MV-4-11 (cell line): Measurements from ENCODE around the gene SORBS1.
"Not testable (repeated sequence)": the region's sequence is repeated elsewhere in the genome, so short reads cannot be mapped to it uniquely, and the experiment has no call there.

Experiments used
- DNase-seq: peaks from one replicate; lab custom pipeline; 2025; lab: John Stamatoyannopoulos, UW

The SORBS1 gene

DNA sequence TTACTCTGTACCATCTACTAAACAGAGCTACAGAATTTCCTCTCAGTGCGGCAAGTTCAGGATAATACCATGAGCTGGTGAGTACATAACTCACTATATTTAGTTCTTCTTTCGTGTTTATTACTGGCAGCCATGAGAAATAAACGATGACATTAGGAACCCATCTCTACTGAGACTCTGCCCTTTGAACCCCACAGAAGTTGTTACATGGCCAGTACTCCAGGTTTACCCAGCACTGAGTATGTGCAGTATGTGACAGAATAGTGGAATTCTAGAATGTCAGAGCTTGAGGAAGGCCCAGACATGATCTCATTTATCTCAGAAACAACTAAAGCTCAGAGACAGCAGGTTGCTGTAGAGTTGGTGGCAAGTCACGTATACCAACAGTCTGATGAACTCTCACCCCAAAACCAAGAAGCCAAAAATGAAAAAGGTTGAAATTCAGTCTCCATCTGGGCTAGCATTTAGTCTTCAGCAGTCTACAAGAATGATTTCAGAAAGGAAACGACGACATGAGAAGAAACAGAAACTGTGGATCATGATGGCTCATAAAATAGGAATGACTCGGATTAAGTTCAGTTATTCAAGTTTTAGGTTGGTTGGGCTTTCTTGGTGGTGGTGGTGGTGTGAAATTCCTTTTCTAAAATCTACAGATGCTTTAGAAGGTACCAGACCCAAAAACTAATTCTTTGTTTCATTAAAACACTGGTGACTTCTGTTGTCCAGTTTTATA is 78.5 kb downstream of the SORBS1 start:
- no peak for DNase-seq

DNA sequence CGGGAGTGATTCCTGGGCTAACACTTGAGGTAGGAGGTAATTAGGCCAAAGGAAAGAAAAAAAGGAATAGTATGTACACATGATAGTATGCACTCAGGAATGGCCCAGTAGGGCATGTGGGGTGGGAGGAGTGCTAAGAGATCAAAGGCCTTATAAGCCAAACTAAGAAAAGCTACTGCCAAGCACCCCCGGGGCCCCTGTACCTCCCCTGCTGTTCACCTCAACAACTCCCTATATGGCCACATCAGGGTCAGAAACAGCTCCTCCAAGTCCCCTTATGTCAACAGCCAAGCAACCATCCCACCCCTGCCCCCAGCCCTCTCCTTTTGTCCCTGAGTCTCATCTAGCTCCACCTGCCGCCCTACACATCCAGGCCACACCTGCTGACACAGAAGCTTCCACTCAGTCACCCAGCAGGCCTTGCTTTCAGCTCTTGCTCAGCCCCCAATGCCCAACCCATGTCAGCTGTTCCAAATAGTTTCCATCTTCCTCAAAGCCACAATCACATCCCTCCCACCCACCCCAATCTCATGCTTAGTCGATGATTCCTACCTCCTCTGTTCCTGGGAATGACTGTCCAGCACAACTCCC is 80.2 kb downstream of the SORBS1 start:
- no peak for DNase-seq

DNA sequence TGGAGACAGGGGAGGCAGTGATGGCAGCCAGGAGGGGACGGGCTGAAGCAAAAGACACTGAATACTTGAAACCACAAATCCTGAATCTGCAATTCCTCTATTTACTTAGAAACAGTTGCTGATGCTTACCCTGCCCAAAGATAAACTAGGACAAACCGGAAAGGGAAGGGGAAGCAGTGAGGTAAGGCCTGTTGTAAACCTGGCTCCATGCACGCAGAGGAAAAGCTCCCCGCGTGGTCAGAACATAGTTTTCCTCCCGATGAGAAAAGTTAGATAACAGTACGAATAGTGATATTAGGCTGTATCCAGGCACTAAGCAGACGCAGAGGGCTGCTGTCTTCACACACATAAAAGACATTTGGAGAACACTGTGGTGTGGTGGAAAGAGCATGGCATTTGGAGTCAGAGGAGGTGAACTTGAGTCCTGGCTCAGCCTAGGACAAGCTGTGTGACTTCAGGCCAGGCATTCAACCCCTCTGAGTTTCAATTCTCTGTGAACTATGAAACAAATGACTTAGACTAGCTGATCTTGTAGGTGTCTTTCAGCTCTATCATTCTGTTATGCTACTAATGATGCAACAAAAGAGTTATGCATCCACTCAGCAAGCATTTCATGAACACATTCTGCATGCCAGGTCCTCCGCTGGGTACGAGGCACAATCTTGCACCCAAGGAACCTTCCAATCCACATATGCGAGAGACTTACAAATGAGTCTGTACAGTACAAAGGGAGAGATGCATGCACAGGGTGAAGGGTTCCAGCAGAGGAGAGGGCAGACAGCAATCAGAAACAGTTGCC is 80.9 kb downstream of the SORBS1 start:
- DNase-seq = no peak

DNA sequence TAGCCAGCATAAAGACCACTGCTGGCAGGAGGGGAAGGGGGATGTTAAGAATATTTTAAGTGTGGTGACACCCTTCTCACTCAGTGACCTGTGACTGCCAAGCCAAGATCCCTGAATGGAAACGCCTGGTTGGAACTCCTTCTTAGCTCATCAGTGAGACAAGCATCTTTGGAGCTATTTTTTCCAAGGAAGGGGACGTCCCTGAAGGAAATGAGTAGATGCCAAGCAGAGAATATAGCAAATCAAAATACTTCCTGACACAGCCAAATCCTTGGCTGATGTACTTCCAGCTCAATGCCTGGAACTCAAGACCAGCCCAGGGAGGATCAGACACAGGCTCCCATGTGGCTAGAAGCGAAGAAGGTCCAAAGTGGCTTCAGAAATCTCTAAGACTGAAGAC is 82.2 kb downstream of the SORBS1 start:
- DNase-seq = no peak

DNA sequence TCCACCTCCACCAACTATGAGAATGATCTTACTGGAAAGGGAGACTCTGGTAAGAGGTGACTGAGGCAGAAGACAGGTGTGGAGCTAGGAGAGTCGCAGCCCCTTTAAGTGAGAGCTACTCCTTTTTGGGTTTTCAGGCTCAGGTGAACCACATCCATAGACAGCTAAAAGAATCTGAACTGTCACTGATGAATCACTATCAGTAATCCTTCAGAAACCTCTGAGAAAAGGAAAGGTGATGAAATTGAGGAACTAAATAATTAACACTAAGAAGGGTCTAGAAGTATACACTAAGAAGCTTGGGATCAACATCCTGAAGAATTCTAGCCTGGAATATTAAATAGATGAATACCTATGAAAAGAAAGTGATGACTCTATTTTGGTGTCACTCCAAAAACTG is 83.0 kb downstream of the SORBS1 start:
- no peak for DNase-seq

DNA sequence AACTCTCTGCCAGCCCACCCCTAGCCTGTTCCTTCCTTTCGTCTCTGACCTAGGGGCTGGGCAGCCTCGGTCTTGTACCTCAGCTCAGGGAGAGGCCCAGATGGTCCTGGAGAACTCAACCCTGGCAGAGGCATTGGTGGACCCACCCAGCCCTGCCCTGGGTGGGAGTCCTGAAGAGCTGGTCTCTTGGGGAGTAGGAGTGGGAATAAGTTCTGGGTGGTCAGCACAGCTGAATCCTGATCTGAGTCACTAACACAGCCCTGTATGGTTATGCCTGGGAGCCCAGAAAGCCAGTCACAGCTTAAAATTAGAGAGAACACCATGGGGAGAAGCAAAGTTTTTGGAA is 84.0 kb downstream of the SORBS1 start:
- no peak for DNase-seq

DNA sequence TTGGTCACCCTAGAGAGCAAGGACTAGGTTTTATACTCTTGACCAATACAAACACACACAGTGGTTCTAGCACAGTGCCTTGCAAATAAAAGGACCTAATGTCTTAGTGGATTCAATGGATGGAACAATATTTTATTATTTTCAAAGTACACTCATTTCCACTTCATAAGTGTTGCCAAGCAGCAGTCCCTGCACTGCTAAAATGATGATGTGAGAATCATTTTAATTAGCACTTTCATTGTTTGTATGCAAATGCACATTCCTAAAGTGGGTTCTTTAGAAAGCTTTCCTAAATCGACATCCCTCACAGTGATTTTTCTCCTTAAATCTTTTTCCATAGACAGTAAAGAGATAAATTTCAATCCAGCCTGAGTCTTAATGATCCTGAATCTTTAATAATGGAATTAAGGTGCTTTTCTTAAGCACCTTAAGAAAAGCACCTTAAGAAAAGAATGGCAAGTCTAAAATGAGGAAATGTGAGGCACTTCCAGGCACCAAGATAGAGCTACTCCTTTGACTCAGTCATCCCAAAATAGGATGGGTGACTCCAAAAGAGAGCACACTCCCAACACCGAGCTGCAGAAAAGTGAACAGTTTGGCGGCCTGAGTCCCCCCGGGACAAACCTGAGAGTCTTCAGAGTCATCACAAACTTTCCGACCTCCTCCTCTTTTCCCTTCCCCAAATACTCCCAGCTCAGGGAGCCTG is 84.5 kb downstream of the SORBS1 start:
- DNase-seq = no peak

DNA sequence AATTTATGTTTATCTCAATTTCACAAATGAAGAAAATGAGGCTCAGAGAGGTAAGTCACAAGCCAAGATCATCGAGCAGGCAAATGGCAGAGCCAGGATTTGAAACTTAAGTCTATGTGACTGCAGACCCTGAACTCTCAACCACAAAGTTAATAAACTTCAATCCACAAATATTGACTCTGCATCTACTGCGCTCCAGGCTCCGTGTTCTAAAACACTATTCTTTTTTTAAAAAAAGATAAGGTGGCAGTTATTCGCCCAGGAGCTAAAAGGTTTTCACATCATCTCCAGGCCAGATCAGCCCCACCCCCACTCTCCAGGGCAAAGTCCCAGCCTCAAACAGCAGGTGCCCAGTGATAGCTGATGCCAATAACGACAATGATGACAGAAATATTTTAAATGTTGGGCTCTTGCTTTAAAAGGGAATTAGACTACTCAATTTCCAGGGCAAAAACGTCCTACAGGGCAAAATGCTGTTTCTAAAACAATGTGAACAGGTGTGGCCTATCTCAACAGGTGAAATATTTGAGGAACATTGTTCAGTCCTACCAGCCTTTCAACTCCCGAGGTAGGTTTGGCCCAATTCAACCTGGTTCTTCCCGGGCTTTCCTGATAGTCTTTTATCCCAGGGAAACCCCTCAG is 85.2 kb downstream of the SORBS1 start:
- no peak for DNase-seq

DNA sequence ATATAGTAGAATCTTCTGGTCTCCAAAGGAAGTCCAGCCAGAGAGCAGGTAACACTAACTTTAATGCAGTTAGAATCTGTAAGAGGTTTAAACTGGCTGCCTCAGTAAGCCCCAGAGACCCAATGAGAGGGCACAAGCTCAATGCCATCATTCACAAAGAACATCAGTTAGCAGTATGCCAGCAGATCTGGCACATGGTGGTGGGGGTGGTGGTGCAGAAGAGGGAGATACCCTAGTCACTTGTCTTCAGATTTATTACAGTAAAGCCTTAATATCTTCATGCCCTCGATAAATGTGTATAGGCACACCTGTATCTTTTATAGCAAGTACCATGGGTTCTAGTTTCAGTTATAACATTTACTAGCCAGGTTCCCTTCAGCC is 86.2 kb downstream of the SORBS1 start:
- no peak for DNase-seq

DNA sequence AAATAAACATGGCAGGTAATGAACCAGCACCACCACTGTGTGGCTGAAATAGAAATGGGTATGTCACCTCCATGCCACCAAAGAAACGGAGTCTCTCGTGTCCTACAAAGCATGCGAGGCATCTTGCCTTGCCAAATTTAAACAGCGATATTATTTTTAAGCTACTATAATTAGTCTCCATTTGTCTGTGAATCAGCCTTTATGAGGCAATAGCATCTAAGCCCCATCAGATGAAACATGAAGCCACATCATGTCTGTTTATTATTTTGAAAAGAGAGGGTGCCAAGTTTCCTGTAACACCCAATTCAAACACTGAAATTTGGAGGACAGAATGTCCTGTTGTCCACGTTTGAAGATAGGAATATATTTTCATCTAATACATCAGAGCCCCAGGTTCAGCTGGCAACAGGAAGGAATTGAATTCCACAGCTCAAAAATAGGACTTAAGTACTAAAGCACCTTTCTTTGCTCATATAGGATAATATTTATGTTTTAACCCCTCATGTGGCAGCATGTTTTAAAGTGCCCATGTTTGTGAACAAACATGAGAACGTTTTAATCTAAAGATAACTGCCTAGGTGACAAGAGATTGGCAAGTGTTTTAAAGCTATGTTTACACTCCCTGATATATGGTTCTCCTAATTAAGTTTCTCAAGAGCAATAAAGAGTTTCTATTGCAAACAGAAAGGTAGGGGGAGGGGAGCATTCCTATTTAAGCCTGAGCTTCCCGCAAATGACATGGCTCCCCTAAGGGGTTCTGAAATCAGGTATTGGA is 86.8 kb downstream of the SORBS1 start:
- DNase-seq = no peak

DNA sequence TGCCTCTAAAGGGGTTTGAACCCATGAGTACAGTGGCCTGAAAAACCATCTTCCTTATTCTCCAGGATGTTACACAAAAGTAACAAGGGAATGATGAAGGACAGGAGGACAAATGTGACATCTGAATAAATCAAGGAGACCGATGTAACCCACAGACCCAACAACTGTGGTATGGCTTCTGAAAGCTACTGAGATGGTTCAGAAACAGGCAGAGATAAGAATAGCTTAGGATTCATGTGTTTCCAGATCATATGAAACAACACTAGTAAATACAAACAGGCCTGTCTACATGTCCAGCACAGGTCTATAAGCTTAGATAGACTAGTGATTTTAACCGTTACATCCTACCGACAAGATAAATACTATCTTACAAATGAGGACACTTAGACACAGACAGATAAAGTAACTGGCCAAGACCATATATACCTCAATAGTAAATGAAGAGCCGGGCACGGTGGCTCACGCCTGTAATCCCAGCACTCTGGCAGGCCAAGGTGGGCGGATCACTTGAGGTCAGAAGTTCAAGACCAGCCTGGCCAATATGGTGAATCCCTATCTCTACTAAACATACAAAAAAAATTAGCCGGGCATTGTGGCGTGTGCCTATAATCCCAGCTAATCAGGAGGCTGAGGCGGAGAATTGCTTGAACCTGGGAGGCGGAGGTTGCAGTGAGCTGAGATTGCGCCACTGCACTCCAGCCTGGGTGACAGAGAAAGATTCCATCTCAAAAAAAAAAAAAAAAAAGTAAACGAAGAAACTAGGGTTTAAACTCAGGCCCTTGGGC is 88.7 kb downstream of the SORBS1 start:
- no peak for DNase-seq

DNA sequence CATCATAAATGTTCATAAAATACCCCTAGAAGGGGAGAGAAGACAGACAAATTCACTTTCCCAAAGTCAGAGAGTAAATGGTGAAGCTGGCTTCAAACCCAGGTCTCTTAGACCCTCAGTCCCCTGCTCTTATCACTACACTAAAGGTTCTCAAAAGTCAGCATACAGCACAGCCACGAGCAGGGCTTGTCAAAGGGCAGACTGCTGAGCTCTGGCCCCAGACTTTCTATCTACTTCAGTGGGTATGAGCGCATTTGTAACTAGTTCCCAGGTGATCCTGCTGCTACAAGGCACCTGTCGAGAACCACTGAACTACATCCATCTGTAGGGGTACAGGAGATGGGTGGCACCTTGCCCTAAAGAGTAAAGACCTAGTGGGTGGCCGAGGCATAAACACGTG is 91.5 kb downstream of the SORBS1 start:
- DNase-seq = no peak

DNA sequence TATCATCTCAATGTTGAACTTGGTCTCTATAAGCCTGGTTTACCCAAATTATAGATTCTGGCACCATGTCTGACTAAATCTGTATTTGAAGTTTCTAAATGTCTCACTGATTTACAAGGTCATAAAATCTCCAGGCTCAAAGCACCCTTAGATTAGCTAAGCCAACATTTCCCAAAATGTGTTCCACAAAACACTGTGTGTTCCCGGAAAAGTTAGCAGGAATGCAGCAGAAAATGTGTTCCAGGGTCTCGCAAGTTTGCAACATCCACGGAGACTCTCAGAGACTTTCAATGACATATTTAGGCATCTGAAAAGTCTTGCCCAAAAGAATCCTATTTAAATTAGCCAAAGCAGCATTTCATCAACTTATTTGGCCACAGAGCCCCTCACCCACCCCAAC is 91.9 kb downstream of the SORBS1 start:
- DNase-seq = no peak

DNA sequence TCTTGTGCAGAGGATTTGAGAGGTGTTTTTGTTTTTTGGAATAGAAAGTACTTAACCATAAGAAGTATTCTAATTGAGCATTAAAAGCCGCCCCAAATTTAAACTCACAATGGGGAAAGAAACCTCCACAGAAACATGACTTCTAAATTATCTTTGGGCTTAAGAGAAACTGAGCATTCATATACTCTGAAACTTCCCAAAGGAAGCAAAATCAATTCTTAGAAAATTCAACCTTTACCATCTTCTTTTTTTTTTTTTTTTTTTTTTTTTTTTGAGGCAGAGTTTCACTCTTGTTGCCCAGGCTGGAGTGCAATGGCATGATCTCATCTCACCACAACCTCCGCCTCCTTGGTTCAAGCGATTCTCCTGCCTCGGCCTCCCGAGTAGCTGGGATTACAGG is 93.5 kb downstream of the SORBS1 start:
- DNase-seq = not testable (repeated sequence)

DNA sequence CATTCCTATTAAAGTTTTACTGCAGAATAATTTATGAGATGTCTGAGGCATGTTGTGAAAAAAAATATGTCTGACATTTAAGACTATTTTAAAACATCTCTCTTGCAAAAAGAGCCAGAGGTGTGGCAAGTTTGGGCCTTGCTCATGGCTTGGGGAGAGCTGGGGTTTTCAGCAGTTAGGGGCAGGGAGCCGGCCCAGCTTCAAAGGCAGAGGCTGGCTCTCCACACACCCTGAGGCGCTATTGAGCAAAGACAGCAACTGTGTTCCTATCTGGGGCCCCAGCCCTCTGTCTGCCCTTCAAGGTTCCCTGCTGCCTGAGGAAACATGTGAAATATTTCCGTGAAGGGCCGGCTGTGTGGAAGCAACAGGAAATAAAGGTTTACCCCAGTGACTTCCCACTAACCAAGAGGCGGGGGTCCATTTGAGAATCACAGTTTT is 94.0 kb downstream of the SORBS1 start:
- no peak for DNase-seq

DNA sequence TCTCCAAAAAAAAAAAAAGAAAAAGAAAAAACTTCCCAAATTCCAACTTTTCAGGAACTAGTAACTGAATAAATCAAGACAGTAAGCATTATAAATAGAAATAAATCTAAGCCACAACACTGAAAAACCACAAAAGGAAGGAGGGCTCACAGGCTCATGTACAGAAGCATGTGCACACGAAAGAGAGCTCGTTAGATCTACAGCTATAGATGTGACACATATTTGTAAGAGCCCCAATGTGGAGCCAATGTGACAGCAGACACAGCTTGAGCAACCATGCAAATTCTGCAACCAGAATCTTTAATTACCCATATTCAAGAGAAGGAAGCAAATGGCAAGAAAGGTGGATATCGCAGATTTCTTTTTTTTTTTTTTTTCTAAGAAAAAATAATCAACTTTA is 94.7 kb downstream of the SORBS1 start:
- peak; percentile 29 for DNase-seq

DNA sequence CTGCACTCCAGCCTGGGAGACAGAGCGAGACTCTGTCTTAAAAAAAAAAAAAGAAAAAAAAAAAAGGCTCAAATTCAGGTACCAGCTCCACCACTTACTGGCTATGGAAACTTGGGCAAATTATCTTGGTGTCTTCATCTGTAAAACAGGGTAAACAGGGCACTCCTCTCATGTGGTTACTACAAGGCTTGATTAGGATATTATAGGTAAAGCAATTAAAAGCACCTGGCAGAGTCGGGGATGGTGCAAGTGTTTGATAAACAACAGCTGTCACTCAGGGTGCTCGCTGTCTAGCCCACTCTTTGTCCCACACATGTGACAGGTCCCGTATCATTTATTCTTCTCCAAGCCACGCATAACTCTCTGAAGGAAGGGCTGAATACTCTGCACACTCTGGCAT is 96.9 kb downstream of the SORBS1 start:
- DNase-seq = no peak

DNA sequence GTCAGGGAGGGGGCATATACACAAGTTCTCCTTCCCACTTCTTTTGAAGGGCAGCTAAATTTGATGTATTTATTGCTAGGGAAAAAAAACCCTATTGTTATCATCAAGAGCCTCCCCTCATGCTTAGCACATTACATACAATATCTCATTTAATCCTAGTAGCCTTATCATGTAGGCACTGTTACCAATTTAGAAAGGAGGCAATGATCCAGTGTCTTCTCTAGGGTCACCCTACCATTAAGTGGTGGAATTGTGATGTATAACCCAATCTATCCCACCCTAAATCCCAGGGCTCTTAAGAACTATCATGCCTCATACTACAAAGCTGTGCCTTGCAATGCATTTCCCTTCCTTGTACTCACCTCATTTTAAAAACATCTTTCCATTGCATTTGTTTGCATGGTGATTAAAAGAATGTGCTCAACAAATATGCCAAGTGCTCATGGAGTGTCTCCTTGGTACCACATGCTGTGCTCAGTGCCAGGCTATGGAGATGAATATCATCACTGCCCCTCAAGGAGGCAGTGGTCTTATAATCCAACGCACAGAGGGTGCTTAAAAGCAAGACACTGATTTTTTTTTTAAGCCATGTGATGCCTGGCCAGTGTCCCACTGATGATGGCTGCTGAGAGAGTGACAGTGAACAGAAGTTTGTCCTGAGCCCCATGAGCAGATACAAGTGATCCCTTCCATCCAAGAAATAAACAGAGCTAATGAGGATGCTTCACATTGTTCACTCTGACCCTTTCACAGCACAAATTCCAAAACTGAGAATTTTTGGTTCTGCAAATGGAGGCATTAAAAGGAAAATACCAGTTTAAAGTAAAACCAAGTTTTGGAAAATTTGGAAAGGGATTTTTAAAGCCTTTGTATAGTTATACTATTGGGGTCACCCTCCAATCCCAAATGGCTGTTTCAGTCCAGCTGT is 98.2 kb downstream of the SORBS1 start:
- no peak for DNase-seq

DNA sequence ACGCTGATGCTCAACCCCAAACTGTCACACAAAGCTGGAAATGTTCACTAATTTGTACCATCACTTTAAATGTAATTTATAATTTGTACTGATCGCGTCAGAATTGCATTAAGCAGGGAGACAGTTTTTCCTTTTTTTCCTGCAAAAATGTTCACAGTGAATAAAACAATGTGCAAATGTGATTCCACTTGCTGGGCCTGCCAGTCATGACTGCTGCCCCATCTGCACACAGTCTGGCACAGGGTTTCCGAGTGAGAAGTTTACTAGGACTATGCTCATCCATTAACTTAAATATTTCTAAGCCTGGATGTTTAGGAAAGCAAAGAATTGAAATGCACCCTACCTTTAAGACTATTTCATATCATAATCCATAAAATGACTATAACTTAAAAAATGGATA is 99.6 kb downstream of the SORBS1 start:
- no peak for DNase-seq
